HUES48 (cell line): ENCODE measurements around the gene OR10R2.
"Not testable (repeated sequence)": the region's sequence is repeated elsewhere in the genome, so short reads cannot be mapped to it uniquely, and the experiment has no call there.

Experiments used
- H3K27ac ChIP-seq: one replicate; pipeline ENCODE4 v1.7.0; 2013; ENCODE audit warnings: low read depth, low read length, inconsistent platforms
- H3K27me3 ChIP-seq: 2 replicates; pipeline ENCODE4 v1.6.1; 2013; ENCODE audit warnings: mild to moderate bottlenecking, low read length; ENCODE audit not compliant: control insufficient read depth, insufficient read depth
- H3K36me3 ChIP-seq: 2 replicates; pipeline ENCODE4 v1.6.1; 2013; ENCODE audit warnings: low read length; ENCODE audit not compliant: control insufficient read depth, insufficient read depth
- H3K4me1 ChIP-seq: 2 replicates; pipeline ENCODE4 v1.6.1; 2013; ENCODE audit warnings: mild to moderate bottlenecking, low read length; ENCODE audit not compliant: control insufficient read depth, insufficient read depth
- H3K4me3 ChIP-seq: 2 replicates; pipeline ENCODE4 v1.5.1; 2013; ENCODE audit warnings: mild to moderate bottlenecking, low read depth, low read length
- H3K9ac ChIP-seq: 2 replicates; pipeline ENCODE4 v1.6.1; 2013; ENCODE audit warnings: mild to moderate bottlenecking, low read depth, low read length, moderate library complexity
- H3K9me3 ChIP-seq: 2 replicates; pipeline ENCODE4 v1.6.1; 2013; ENCODE audit warnings: low read length; ENCODE audit not compliant: control insufficient read depth, insufficient read depth

OR10R2 gene, protein sequence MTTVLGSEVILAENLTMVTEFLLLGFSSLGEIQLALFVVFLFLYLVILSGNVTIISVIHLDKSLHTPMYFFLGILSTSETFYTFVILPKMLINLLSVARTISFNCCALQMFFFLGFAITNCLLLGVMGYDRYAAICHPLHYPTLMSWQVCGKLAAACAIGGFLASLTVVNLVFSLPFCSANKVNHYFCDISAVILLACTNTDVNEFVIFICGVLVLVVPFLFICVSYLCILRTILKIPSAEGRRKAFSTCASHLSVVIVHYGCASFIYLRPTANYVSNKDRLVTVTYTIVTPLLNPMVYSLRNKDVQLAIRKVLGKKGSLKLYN

DNA sequence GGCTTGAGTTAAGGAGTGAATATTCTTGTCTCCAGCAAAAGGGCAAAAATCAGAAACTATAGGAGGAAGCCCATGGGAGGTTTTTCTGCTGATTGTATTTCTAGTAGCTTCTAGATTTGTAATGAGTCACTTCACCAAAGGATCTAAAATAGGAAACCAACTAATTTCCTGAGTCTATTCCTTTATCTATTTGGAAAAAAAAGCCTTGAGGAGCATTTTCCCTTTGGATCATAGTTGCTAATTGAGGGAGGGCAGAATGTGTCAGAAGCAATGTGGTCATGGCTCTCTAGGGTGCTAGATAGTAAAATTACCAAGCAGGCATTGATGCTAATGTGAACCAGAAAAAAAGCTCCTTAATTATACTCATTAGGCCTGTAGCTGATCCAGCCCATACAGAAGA, at the start of gene OR10R2:
Gene OR10R2, plus strand, starts transcription at position 301 of the 400 bp plus-strand sequence. CDS start 106 bp downstream, outside the sequence.
- H3K27me3 ChIP-seq = no peaks in the 10 kb centered on the region

DNA sequence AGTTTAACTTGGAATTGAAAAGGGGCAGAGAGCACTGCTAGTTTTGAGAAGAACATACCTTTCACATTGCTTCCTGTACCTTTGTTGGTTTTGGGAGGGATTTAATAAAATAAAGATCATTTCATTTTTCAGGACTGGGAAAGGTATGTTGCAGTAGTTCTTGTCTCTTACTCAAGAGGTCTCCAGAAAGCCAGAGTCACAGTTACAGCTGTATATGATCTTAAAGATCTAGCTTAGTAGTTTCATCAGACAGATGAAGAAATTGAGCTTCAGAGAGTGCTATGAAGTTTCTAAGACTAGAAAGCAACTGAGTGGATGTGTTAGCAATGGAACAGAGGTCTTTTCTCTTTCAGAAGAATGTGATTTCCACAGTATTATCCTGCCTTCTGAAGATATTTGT, 47.0 kb upstream of the OR10R2 start:
- Histone ChIP-seq H3K9me3 (no peaks in the 10 kb centered on the region), H3K36me3 (no peaks in the 10 kb centered on the region), H3K27me3 (no peaks in the 10 kb centered on the region), H3K27ac (no peak overlapping the region), H3K9ac (no peak overlapping the region), H3K4me3 (no peak overlapping the region), H3K4me1 (peaks cover 29% of the 10 kb centered on the region)

More for the DNA sequence above, at the start of gene OR10R2:
- Histone ChIP-seq H3K27ac (no peak within 1 kb of the TSS), H3K9ac (no peak within 1 kb of the TSS), H3K4me3 (no peak within 1 kb of the TSS), H3K36me3 (no peaks in the 10 kb centered on the region), H3K9me3 (no peaks in the 10 kb centered on the region), H3K4me1 (no peaks in the 10 kb centered on the region)

GRCh38 chr1:158426137-158426536, 45.9 kb upstream of the OR10R2 start, which contains the start of gene OR10K2:
OR10K2 (minus strand) TSS chr1:158426237; CDS start chr1:158420866, 5,371 bp downstream.
- no peaks in the 10 kb centered on the region for H3K36me3 ChIP-seq
- no peak within 1 kb of the TSS for H3K9ac ChIP-seq
- no peaks in the 10 kb centered on the region for H3K9me3 ChIP-seq
- H3K4me3 ChIP-seq = no peak within 1 kb of the TSS
- H3K27ac ChIP-seq = no peak within 1 kb of the TSS
- H3K27me3 ChIP-seq = no peaks in the 10 kb centered on the region
- H3K4me1 ChIP-seq = peaks cover 26% of the 10 kb centered on the region

DNA sequence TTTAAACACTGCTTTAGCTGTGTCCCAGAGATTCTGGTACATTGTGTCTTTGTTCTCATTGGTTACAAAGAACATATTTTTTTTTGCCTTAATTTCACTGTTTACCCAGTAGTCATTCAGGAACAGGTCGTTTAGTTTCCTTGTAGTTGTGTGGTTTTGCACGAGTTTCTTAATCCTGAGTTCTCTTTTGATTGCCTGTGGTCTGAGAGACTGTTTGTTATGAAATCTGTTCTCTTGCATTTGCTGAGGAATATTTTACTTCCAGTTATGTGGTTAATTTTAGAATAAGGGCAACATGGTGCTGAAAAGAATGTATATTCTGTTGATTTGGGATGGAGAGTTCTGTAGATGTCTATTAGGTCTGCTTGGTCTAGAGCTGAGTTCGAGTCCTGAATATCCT, 41.9 kb upstream of the OR10R2 start:
- H3K9ac ChIP-seq = not testable (repeated sequence)

GRCh38 chr1:158434741-158435140, 37.3 kb upstream of the OR10R2 start:
- Histone ChIP-seq H3K9ac (no peak overlapping the region), H3K4me3 (no peak overlapping the region), H3K9me3 (no peaks in the 10 kb centered on the region; the same call in none of the 2 replicates), H3K27ac (no peak overlapping the region), H3K27me3 (no peaks in the 10 kb centered on the region), H3K36me3 (no peaks in the 10 kb centered on the region), H3K4me1 (no peaks in the 10 kb centered on the region)

More for the DNA sequence above, 41.9 kb upstream of the OR10R2 start:
- H3K4me3 ChIP-seq, H3K27ac ChIP-seq, H3K27me3 ChIP-seq, H3K9me3 ChIP-seq, H3K4me1 ChIP-seq, H3K36me3 ChIP-seq: not testable (repeated sequence)

DNA sequence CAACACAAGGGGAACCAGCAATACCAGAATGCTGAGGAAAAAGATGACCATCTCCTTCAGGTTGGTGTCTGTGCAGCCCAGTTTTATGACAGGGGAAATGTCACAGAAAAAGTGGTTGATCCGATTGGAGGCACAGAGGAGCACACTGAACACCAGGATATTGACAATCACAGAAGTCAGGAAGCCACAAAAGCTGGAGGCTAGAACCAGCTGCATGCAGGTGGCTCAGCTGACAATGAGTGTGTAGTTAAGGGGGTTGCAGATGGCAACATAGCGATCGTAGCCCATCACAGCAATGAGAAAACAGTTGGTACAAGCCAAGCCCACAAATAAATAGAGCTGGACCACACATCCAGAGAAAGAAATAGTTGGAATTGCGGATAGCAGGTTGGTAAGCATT, 26.6 kb upstream of the OR10R2 start:
- no peak overlapping the region for H3K4me3 ChIP-seq
- H3K9ac ChIP-seq = no peak overlapping the region
- no peak overlapping the region for H3K27ac ChIP-seq
- H3K27me3 ChIP-seq = no peaks in the 10 kb centered on the region
- no peaks in the 10 kb centered on the region for H3K9me3 ChIP-seq
- H3K36me3 ChIP-seq = no peaks in the 10 kb centered on the region
- no peaks in the 10 kb centered on the region for H3K4me1 ChIP-seq

- Histone ChIP-seq H3K27me3 (no peaks in the 10 kb centered on the region), H3K36me3 (no peaks in the 10 kb centered on the region), H3K4me3 (no peak overlapping the region), H3K4me1 (no peaks in the 10 kb centered on the region), H3K9me3 (no peaks in the 10 kb centered on the region), H3K27ac (no peak overlapping the region), H3K9ac (no peak overlapping the region)
These were observed 17.5 kb upstream of the OR10R2 start for GRCh38 chr1:158454537-158454936.

DNA sequence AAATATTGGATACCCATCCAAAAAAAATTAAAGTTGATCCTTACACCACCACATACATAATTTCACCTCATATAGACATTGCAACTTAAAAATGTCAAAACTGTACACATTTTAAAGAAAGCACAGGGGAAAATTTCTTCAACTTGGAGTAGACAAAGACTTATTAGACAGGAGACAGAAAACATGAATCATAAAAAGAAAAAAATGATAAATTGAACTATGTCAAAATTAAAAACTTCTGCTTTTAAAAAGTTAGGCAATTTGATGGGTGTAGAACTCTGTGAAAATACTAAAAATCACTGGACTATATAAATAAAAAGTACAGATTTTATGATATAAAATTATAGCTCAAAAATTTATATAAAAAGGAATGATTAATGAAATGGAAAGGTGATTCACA, 14.8 kb upstream of the OR10R2 start:
- Histone ChIP-seq H3K9ac (no peak overlapping the region), H3K36me3 (no peaks in the 10 kb centered on the region), H3K4me1 (no peaks in the 10 kb centered on the region), H3K9me3 (no peaks in the 10 kb centered on the region), H3K27me3 (no peaks in the 10 kb centered on the region), H3K27ac (no peak overlapping the region), H3K4me3 (no peak overlapping the region)

- Histone ChIP-seq H3K4me1 (no peaks in the 10 kb centered on the region), H3K9ac (no peak overlapping the region), H3K27ac (no peak overlapping the region), H3K9me3 (no peaks in the 10 kb centered on the region), H3K4me3 (no peak overlapping the region), H3K27me3 (no peaks in the 10 kb centered on the region), H3K36me3 (no peaks in the 10 kb centered on the region)
These were observed 13.8 kb upstream of the OR10R2 start for GRCh38 chr1:158458263-158458662.

DNA sequence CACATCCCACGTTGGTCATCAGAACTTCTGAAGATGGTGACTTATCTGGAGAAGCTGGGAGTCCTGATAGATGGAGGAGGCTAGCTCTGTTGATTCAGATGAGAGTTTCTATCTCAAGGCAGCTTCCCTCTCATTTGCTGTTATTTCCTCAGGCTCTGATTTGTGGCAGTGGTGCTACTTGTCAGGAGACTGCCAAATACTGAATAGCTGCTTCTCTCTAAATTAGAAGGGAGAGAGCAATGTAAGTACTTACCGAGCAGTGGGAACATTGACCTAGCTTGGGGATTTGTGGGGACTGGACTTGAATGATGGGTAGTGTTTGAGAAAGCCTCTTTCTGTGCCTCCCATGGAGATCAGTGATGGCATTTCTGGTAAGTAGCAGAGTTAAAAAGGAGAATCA, 10.5 kb upstream of the OR10R2 start, which contains the start of gene OR10K1:
Gene OR10K1, plus strand, starts transcription at position 301 of the 400 bp plus-strand sequence. CDS start 3,728 bp downstream, outside the sequence.
- H3K36me3 ChIP-seq = no peaks in the 10 kb centered on the region
- no peak within 1 kb of the TSS for H3K27ac ChIP-seq
- no peaks in the 10 kb centered on the region for H3K27me3 ChIP-seq
- H3K4me1 ChIP-seq = no peaks in the 10 kb centered on the region
- H3K9ac ChIP-seq = no peak within 1 kb of the TSS
- H3K9me3 ChIP-seq = no peaks in the 10 kb centered on the region
- no peak within 1 kb of the TSS for H3K4me3 ChIP-seq

GRCh38 chr1:158485455-158485854, 13.4 kb downstream of the OR10R2 start:
- Histone ChIP-seq H3K4me3 (no peak overlapping the region), H3K9me3 (no peaks in the 10 kb centered on the region), H3K9ac (no peak overlapping the region), H3K27me3 (no peaks in the 10 kb centered on the region), H3K36me3 (no peaks in the 10 kb centered on the region), H3K27ac (no peak overlapping the region), H3K4me1 (peaks cover 11% of the 10 kb centered on the region)
